Fibroblast of pulmonary artery (primary cell): ENCODE data around the gene PTPRM.

Source experiments
- DNase-seq: peaks from one replicate; pipeline ENCODE4 v3.0.0-alpha.2; 2010; ENCODE audit warnings: low read depth
- H3K4me3 ChIP-seq: replicated peaks from 2 replicates; pipeline ENCODE4 v1.5.1; 2011; ENCODE audit warnings: low read depth, mild to moderate bottlenecking, control low read depth, low read length, moderate library complexity
- TF ChIP-seq, protein P1 (sequence below): IDR thresholded peaks from 2 replicates; pipeline ENCODE4 v1.5.1; 2011; ENCODE audit warnings: mild to moderate bottlenecking, control low read depth, low read length, inconsistent platforms; ENCODE audit errors: missing control alignments

The PTPRM gene

DNA sequence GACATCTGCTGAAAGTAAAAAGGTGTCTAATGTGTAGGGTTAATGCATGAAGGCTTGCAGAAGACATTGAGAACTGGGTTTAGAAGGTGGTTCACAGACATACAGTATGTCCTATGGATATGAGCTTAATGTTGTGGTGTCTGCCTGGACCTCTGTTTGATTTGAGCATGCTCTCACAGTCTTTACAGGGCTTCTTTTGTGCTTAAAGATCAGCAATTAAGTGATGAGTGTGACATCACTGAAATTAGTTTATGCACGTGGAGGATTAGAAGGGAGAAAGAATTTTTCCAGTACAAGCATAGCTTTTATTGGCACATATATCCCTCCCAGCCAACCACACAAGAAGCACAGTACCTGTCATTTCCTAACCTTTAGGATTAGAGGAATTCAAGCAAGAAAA, 674.6 kb downstream of the PTPRM start:
- DNase-seq = no peak
- TF ChIP-seq, protein P1, sequence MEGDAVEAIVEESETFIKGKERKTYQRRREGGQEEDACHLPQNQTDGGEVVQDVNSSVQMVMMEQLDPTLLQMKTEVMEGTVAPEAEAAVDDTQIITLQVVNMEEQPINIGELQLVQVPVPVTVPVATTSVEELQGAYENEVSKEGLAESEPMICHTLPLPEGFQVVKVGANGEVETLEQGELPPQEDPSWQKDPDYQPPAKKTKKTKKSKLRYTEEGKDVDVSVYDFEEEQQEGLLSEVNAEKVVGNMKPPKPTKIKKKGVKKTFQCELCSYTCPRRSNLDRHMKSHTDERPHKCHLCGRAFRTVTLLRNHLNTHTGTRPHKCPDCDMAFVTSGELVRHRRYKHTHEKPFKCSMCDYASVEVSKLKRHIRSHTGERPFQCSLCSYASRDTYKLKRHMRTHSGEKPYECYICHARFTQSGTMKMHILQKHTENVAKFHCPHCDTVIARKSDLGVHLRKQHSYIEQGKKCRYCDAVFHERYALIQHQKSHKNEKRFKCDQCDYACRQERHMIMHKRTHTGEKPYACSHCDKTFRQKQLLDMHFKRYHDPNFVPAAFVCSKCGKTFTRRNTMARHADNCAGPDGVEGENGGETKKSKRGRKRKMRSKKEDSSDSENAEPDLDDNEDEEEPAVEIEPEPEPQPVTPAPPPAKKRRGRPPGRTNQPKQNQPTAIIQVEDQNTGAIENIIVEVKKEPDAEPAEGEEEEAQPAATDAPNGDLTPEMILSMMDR = no peak

DNA sequence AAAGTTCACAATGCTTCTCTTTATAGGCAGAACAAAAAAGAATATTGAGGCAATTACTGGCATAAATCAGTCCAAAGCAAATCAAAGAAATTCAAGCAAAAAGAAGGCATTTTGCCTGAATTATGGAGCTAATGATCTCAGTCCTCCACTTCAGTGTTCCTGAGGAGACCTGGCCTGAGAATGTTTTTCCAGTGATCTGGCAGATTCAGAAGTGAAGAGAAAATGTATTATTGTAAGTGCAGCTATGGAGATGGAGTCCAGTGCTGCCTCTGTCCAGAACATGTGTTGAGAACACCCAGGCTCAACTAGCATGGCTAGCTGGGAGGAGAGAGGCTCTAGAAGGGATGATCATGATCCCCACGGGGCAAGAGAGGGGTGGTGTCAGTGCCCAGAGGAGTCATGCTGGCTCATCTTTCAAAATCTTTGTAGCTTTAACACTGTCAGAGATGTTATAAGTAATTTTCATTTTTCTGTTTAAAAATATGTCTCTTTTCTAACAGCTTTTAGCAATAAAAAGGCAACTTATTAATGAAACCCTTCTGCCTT, 675.1 kb downstream of the PTPRM start:
- no peak overlapping the region for H3K4me3 ChIP-seq
- TF ChIP-seq, protein P1 = no peak
- no peak for DNase-seq

More for the DNA sequence above, 674.6 kb downstream of the PTPRM start:
- no peak overlapping the region for H3K4me3 ChIP-seq

DNA sequence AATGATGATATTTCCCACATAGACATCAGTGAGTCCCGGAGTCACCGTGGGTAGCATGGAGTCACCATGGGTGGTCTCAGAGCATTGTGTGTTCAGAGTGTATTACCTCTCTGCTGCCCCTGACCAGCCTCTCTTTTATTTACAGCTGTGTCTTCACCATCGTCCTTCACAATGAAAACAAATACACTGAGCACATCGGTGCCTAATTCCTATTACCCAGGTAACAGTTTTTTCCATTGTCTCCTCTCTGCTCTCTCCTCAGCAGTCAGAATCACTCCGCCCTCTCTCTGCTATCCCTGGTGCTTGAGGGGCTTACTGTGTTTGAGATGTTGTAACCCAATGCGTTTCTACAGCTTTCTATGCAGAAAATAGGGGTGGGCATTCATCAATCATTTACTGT, 680.6 kb downstream of the PTPRM start:
- TF ChIP-seq, protein P1 = no peak
- DNase-seq = no peak
- H3K4me3 ChIP-seq = no peak overlapping the region

DNA sequence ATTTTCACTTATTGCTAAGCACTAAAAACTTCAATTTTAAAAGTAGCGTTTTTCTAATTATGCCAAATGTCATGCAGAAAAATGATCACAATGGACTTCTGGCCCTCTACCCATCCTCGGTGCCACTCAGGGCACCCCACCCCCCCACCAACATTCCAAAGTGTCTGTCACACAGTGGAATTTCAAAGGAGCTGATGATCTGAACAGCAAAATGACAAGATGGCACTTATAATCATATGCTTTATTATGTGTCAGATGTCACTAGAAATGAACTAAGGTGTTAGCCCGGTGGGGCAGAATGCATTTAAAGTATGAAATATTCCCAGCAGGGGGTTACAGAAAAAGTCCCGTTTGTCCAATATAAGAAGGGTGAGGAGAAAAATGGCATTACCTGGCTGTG, 681.5 kb downstream of the PTPRM start:
- TF ChIP-seq, protein P1 = no peak
- no peak for DNase-seq
- no peak overlapping the region for H3K4me3 ChIP-seq

DNA sequence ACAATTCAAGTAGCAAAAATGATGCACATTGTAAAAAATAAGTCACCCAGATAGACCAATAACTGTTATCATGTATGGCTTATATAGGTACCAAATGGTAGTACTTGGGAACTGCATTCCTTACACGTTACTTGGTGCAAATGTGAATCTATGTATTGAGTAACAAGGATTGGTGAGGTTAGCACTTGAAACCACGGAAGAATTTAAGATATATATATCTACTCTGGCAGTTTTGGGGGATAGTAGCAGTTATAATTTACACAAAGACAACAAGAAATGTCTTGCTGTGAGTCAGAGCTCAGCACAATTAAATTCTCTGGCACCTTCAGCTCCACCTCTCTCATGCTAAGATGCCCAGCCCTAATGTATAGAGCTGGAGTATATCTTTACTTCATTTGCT, 682.7 kb downstream of the PTPRM start:
- DNase-seq = no peak
- H3K4me3 ChIP-seq = no peak overlapping the region

DNA sequence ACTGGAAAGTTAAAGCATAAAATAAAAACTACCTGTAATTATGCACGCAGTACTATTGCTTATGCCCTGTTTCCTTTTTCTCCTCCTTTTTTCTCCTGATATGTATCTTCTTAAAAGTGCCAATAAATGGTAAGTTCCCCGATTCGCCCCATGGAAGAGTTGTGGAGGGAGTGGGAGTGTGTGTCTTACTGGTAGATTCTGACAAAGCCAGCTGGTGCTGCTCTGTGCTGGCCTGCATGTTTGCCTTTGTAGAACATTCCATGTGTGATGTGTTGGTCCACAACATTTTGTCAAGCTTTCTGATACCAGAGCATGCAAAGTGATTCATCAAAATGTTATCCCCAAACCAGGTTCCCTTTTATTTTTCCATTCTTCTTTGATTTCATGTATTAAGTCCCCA, 685.3 kb downstream of the PTPRM start:
- no peak for DNase-seq

More for the DNA sequence above, 682.7 kb downstream of the PTPRM start:
- TF ChIP-seq, protein P1 = no peak

DNA sequence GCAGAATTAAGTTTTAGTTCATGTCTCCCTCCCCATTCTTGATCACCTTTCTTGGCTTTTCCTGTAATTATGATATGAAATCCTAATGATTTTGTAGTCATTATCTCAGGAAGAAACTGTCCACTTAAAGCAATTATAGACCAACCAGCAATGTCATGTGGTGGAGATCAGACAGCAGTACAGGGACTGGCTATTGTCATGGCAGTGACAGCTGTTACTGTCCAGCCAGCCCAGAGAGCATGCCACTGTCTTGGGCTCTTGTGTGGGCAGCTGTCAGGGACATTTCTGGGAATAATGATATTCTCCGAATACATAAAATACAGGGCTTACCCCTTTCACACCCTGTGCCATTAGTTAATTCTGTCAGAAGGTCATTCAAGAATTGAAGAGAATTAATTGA, 686.8 kb downstream of the PTPRM start:
- H3K4me3 ChIP-seq = no peak overlapping the region
- DNase-seq = no peak
- TF ChIP-seq, protein P1 = no peak

More for the DNA sequence above, 685.3 kb downstream of the PTPRM start:
- no peak overlapping the region for H3K4me3 ChIP-seq
- TF ChIP-seq, protein P1 = no peak
